GM21737 (cell line): ENCODE data around the gene LOXHD1.

Experiments
- ATAC-seq: cut with Tn5 transposase; IDR thresholded peaks from one replicate; pipeline ENCODE4 v1.9.1; 2021; ENCODE audit warnings: mild to moderate bottlenecking, moderate library complexity; ENCODE audit not compliant: unreplicated experiment

LOXHD1 gene

DNA sequence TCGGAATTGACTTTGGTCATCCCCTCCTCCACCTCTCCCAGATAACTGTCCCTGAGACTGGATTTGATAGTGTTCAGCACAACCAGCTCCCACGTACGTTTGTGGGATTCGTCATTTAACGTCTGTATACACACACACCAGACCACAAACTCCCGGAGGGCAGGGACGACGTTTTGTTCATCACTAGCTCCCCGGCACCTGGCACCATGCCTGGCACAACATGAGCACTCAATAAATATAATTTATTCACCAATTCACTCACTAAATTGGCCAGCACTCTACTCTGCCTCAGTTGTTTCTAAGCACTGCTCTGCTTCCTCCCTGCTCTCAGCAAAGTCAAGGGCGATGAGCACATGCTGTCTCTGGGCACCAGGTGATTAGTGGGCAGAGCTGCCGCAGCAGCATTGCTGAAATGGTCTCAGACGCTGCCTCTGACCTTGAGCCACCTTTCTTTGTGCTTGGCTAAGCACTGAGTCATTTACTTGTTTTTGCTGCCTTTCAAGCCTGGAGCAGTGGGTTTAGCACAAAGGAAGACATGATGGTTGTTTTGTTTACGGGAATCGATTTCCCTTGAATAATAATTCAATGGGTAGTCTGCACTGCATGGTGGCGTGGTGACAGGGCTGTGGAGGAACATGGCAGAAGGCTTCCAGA is 19.3 kb upstream of the LOXHD1 start:
- ATAC-seq: no peak

DNA sequence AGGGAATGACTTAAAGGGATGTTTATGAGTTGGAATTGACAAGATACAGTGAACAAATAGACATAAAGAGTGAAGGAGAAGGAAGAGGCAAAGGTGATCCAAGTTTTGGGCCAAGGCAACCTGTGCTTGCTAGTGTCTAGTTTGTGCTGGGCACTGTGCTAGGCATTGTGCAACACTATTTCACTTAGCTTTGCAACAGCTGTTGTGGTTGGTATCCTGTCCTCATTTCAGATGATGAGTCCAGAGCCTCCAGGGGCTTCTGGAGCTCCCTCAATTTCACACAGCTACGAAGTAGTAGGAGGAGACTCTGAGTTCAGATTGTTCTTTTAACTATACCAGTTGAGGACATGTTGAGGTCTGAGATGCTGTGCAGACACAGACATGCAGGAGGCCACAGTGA is 18.1 kb upstream of the LOXHD1 start:
- ATAC-seq: no peak

DNA sequence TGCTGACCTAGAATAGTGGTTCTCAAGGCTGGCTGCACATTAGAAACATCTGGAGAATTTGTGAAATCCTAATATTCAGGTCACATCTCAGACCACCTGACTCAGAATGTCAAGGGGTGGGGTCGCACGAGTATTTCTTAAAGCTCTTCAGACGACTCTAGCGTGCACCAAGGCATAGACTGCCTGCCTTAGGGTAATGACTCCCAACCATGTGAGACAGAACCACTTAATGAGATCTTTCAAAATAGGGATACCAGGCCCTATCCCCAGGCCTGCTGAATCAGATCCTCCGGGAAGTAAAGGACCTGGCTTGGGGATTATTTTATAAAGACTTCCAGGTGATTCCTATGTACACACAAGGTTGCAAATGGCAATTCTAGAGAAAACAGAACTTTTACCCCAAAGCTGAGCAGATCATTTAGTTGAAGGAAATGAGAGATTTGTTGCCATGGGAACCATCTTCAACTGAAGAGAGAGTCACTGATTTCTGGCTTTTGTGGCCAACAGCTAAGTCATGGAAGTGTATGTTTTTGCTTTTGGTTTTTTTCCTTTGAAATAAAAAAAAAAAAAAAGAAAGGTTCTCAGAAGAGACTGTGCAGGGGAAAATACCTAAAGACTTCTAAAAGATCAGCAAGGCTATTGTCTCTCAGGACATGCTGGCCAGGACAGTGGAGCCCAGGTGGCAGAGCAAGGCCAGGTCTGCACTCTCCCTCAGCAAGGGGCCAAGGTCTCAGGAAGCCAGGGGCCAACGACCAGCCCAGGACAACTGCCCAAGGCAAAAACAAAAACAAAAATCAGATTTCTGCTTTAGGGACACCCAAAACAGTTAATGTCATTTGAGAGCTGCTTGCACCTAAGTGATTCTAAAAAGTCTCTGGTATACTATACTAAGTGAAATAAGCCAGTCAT is 15.3 kb upstream of the LOXHD1 start:
- ATAC-seq: no peak

DNA sequence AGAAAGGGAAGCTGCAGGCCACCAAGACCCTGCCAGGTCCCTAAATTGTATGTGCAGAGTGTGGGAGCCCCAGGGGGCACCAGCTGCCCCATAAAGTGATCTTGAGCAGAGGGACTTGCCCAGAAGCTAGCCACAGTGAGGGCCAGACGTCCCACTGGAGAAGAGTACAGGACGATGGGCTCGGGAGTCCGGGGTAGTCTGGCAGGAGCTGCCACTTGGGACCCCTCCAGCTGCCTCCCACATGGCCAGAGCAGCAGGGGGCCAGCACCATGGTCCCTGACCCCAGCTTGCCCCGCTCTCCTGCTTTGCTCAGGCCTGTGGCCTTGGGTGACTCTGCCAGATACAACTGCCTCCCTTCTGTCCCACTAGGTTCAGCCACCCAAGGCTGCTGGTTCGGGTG is 11.7 kb upstream of the LOXHD1 start:
- no peak for ATAC-seq

DNA sequence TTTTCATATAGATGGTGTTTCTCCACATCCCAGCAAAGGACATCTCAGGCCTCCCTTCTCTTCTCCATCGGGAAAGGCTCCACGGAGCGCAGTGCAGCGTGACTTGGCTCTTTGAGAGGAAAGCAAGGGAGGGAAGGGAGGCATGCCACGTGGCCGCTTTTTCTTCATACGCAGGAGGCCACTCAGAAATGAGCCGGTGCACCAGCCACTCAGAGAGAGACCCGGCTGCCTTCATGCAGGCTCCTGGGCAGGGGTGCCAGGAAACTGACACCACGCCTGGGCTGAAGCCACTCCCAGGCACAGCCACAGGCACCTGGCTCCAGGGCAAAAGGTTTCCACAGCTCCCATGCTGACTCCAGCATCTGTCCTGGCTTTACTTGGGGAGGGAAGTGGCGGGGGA is 11.1 kb upstream of the LOXHD1 start:
- no peak for ATAC-seq

DNA sequence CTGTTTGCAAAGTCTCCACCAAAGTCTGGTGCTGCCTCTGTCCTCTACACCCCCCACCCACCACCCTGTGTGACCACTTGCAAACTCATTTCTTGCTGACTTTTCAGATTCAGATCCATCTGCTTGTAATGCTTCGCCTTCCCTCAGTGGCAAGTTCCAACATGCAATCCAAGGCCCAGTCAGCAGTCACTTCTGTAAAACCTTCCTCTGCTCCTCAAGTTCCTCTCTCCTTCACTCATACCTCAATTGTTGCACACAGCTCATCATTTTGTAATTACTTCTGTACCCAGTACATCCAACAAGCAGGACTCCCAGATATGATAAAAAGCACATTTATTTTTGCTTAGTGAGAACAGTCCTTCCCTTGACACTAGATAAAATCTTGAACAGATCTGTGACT is 6.5 kb upstream of the LOXHD1 start:
- ATAC-seq: no peak

DNA sequence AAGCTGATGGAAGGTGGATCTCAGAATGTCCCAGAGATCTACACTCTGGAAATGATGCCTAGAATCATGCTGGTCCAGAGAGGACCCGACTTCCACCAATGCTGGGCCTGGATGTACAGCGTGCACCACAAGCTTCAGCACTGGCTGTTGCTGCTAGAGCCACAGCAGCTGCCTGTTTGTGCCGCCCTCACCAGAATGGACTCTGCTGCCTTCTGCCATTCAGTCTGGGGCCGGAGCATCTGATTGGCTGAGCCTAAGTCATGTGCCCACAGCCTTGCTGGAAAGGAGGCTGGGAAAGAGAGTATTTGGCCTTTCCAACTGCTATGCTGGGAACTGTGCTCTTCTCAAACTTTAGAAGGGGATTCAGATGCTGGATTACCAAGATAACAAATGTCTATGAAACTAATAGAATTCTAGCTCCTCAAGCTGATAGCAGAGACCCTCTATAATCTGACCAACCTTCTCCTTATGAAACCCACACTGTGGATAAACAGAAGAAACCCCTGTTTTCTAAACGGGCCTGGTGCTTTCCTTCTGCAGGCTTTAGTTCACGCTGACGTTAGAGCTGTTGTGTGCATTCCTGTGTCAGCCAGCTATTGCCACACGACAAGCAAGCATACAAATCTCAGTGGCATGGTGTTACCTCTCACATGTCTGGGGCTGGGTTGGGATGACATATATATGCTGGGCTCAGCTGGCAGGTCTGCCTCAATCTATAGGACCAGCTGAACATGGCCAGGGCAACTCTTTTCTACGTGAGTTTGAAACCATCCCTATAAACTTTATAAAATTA is 4.1 kb upstream of the LOXHD1 start:
- no peak for ATAC-seq

DNA sequence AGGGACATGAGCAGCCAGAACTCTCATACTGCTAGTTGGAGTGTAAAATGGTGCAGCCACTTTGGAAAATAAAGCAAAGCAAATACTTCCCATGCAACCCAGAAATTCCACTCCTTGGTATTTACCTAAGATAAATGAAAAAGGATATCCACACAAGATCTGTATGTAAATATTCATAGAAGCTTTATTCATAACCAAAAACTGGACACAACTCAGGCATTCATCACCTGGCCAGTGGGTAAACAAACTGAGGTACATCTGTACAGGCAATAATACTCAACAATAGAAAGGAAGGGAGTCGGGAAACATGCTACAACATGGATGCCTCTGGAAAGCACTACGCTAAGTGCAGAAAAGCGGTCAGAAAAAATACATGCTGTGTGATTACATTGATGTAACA is 2.5 kb upstream of the LOXHD1 start:
- ATAC-seq: no peak

DNA sequence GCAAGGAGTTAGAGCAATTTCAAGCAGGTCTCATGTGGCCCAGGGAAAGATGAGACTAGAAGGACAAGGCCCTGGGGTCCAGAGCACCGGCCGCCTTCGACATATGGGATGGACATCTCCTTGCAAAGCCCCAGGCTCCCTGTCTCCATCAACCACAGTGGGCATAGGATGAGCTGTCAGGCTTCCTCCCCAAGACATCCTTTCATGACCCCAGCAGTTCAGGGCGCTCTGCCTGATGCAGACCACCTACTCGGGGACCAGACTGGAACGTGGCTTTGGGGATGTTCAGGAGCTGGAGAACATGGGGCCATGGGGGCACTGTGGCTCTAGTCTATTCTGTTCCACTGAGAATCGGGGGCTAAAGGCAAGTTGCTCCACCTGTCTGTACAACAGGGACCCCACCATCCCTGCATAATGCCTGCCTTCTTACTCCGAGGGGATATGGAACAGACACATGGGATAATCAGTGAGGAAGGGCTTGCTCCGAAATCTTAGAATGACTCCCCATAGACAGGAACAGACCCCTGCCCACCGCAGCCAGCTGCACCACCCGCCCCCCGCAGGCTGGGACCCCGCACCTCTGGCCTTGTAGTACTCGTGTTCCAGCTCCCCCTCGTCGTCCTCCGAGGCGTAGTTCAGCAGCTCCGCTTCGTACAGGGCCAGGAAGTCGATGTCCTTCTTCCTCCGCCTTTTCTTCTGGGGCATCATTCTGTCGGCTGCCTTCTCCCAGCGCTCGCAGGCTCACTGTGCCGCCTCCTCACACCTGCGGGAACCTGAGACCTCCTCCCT is 500 bp downstream of the LOXHD1 start:
- ATAC-seq: no peak

DNA sequence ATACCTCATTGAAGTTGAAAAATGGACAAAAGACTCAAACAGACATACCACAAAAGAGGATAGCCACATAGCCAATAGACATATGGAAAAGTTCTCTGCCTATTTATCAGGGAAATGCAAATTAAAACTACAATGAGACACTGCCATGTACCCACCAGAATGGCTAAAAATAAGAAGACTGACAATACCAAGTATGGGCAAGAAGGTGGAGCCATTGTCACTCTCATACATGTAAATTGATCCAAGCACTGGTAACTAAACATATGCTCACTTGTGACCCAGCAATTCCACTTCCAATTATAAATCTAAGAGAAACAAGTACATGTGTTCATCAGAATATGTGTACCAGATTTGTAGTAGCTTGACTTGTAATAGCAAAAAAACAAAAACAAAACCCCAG is 4.6 kb downstream of the LOXHD1 start:
- ATAC-seq: no peak

DNA sequence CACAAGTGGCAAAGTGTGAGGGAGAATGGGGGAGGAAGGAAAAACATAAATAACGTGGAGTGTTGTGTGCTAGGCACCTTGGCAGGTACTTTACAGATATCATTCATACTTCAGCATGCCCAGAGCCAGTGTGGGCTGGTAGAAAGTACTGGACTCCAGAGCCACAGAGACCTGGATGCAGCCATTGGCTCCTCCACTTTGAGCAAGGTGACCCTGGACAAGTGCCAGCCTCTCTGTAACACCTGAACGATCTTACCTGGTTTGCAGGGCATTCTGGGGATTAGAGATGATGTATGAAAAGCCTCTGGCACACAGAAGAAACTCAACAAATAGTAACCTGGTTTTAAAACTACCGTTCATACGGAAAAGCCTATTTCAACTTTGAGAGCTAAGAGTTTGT is 6.3 kb downstream of the LOXHD1 start:
- no peak for ATAC-seq

DNA sequence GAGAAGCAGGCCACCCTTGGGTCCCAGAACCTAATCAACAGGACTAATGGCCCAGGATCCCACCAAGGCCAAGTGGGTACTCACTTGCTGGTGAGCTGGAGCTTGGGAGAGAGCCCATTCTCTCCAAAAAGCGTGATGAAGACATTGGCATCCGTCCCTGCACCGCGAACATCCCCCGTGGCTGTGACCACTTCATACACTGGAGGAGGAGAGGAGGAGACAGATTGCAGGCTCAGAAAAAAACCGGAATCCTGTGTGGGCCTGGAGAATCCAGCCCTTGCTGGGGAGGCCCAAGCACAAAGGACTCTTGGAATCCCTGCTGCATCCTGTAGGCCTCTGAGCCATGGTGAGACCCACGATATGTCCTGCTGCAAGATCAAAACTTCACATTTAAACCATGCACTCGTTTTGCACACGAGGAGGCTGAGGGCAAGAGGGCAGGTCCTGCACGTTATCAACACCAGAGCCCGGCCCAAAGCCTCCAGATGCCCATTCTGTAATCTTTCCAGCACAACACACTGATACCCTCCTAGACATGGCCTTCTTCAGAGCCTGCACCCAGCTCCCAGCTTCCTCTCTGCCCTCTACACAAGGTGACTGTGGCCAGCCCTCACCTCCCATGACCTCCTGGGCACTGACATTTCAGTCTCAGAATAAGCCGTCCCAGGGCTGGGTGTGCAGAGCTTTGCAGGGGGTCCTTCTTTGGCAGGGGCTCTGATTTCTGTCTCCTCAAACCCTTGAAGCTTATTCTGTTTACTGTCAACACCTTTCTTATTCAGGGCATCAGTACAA is 7.8 kb downstream of the LOXHD1 start:
- no peak for ATAC-seq

DNA sequence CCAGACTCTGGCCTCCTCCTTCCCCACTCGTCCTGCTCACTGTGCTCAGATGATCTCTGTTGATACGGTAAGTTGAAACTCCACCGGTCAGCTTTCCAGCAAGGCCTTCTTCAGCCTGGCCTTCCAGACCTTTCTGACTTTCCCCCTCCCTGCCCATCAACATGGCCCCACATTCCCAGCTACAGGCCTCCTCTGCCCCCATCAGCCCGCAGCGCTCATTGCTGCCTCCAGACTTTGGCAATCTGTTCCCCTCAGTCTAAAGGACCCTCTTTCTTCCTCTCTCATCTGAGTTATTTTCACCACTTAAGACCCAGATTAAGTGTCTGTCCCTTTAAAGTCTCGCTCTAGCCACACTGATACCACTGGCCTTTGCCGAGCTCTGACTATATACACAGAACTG is 10.6 kb downstream of the LOXHD1 start:
- ATAC-seq: no peak

DNA sequence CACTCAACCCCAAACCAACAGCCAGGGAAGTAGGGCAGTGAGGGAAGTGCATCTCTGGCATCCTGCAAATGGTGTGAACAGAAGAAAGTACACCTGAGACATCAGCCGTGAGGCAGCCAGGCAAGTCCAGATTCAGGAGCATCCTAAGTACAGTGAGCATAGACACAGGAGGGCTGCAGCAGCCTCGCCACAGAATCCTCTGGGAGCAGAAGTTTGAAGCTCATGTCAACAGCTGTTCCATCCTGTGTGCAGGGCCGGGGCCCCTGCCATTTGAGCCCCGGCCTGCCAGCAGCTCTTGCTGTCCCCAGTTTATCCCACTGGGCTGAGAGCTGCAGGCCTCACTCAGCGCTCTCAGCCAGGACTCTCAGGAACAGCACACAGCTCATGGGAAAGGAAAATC is 14.5 kb downstream of the LOXHD1 start:
- no peak for ATAC-seq

DNA sequence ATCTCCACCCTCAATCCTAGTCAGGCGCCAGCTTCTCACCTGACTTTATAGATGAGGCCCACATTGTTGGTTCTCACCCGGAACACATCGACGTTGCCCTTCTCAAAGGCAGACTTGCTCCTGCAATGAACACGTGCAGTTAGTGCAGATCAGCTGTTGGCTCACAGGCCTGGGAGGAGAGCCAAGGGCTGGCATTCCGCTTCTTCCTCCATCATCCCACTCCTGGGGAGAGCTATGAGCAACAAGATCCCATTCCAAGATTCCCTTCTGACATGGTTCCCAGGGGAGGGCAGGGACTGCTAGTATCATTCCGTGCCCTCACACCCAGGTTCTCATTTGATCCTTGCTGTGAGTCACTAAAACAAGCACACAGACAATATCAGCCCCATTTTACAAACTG is 15.1 kb downstream of the LOXHD1 start:
- ATAC-seq: no peak

DNA sequence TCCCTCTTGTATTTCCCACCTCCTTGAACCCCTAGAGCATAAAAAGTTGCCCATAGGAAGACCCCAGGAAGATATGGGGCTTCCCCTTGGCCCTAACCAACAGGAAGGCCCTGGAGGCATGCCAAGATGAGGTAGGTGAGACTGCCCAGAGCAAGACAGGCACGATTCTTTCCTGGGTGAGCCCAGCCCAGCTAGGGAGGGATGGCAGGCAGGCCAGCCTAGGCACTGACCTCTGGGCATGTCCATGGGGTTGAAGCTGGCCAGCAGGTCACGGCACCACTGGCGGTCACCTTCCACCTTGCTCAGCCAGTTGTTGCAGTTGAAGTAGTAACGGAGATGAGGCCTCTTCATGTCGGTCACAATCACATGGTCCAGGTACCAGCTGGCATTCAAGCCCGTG is 17.6 kb downstream of the LOXHD1 start:
- no peak for ATAC-seq

DNA sequence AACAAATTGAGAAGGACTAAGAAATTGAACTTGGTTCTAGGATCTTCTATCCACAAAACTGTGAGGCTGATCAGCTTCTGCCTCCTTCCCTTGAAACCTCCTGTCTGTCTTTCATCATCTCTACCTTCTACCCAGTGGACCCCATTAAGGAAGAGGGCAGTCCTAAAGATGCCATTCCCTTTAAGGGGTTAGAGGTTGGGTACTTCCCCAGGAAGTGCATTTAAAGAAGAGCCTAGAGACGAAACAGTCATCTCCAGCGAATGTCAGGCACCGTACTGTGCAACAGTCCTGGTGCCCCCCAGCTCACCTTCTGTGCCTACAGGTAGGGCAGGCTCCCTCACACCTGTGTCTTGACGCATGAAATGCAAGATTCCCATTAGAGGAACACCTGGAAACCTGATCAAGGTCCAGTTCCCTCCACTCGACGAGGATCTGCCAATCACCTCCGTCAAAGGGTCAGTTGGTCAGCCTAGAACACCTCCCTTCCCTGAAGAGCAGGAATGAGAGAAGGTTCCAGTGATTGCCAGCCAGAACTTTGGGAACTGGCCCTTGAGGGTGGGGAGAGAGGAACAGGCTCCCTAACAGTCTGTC is 20.9 kb downstream of the LOXHD1 start:
- no peak for ATAC-seq

DNA sequence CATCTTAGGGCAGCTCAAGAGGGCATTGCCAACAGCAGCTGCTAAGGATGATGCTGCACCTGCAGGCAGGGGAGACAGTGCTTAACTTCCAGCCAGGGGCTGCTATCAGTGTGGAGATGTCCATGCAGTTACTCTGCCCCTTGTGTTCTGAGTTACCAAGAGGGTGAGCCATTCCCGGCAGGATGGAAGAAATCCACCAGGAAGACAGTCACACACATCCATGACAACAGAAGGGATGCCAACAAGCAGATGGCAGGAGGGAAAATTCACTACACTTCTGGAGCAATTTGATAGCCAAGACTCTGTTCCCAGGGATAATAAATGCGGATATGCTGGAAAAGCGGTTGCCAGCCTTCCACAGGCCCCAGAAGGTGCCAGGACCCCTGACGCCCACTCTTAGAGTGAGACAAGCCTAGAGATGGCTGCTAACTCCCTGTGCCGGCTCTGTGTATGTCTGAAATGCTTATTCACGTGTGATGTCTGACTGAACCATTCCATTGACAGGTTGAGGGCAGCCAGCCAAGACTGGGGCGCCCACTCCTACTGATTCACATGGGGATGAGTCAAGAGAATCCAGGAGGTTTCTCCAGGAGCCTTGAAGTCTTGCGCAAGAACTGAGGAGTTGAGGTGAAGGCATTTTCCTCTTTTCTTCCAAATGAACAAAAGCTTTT is 24.5 kb downstream of the LOXHD1 start:
- no peak for ATAC-seq

DNA sequence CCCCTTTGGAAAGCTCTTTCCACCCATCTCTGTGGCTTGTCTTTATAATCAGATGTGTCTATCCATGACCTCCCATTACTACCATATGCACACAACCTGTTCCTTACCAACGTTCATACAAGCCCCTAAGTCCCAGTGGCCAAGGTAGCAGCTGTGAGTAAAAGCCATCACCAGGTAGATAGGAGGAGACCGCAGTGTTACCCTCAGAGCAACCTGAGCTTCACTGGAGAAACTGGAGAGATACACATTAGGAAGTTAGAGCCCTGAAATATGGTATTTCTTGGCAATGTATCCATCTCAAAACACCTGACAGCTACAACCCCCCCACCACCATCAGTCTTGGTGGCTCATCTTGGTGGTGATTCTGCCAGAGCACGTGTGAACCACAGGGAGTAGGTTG is 26.0 kb downstream of the LOXHD1 start:
- no peak for ATAC-seq
